ENCODE results near the gene GLI3.

DNA sequence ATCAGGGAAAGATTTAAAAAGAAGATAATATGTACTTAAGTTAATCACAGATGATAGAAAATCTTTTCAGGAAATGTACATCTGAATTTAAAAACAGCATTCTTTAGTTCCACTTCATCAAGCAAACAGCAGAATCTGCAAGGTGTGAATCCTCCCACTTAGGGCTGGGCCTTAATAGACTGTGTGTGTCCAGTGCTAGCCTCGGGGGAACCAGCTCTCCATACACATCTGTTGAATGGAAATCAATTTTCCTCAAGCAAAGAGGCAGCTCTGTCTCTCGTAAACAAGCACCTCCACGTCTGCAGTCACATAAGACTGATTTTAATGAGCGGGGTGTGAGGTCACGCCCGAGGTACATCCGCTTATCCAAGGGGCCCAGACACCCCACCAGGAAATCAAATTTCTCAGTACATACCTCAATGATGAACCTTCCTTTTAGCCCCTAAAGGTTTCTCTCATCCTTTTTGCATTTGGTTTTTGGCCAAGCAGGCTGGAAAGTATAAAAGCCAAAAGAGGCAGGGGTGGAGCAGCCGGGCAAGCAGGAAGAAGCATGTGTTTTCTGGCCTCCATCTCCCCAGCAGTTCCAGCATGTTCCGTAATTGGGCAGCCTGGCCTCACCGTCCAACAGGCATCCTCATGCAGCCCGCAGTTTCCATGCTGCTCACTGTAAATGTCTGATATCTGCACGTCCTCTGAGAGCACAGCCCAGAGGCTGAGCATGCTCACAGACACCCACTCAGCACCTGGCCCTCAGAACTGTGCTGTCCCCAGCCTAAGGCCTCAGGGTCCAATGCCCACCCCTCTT is 131.3 kb downstream of the GLI3 start:
- no peak for TF ChIP-seq ZZZ3 (IDR thresholded peaks at IDR 0.05; ENCODE audit: control insufficient read depth, insufficient read length, low read depth)
- TF ChIP-seq EZH2 (IDR thresholded peaks at IDR 0.05; ENCODE audit: borderline replicate concordance, control insufficient read depth, low read depth, low read length): no peak
- TF ChIP-seq CREB1 (IDR thresholded peaks at IDR 0.05; ENCODE audit: low read depth): no peak

Measured in GM12878 (cell line).